K562 (cell line): ENCODE measurements around the gene ICOSLG. TPM values are rescaled to one million over a fixed set of nuclear protein-coding genes. Genes with fewer than 3 reads are reported as not detected.
"Not testable (repeated sequence)": the region's sequence is repeated elsewhere in the genome, so short reads cannot be mapped to it uniquely, and the experiment has no call there.

Source experiments
- ATAC-seq: fragments of 200-7000 bp; cut with Tn5 transposase; 3 replicates; pipeline ENCODE4 v1.9.1; 2020; ENCODE audit warnings: moderate library complexity
- BruUV-seq: library from RNA; stranded (reverse); fragments of 400-500 nt; replicated peaks from 2 replicates; lab custom pipeline; 2021; lab: Mats Ljungman, UMichigan
- CTCF ChIA-PET: fragments of 300-600 bp; formaldehyde crosslinking; extraction: SDS; loops from one replicate; lab custom pipeline; 2021; ENCODE audit warnings: low intra/inter-chr PET ratio; lab: Yijun Ruan, JAX
- POLR2A ChIA-PET: fragments of 300-600, 350-650 bp; sonication (Branson Sonifier 250); formaldehyde crosslinking; extraction: SDS; loops from one replicate; lab custom pipeline; 2021; ENCODE audit warnings: antibody characterized with exemption, inconsistent platforms; lab: Yijun Ruan, JAX
- DNase-seq, 4 experiments: peaks; one replicate each; pipeline versions ENCODE4 v3.0.0 to v3.0.0-alpha.2; 2011 to 2018; ENCODE audit warnings: low spot score in 3 of 4, mixed read lengths in 3 of 4; ENCODE audit errors: extremely low read depth in 1 of 4
- FAIRE-seq: peaks from 2 replicates; lab custom pipeline; 2011; peaks lifted over from hg19 to GRCh38; lab: Jason Lieb, UNC
- H2AFZ ChIP-seq: 2 replicates; pipeline ENCODE4 v1.6.0; 2011; ENCODE audit warnings: low read depth, low read length, control low read depth, inconsistent platforms
- H3K27ac ChIP-seq: fragments of 200-600 bp; 3 replicates; pipeline ENCODE4 v1.8.0; 2011; ENCODE audit warnings: low read depth, mild to moderate bottlenecking, control low read depth, inconsistent platforms, low read length, moderate library complexity, mixed read lengths; ENCODE audit errors: extremely low read depth
- H3K27me3 ChIP-seq, 2 experiments: fragments of 300-600 bp in 1 of 2; 2 replicates in 1 of 2; 3 replicates in 1 of 2; pipeline versions ENCODE4 v1.6.0 to v1.8.0; 2011; ENCODE audit warnings: inconsistent platforms in 2 of 2, low read length in 2 of 2, mild to moderate bottlenecking in 1 of 2, mixed read lengths in 1 of 2, moderate library complexity in 1 of 2; ENCODE audit not compliant: control insufficient read depth in 2 of 2, insufficient read depth in 2 of 2
- H3K36me3 ChIP-seq: fragments of 300-600 bp; 3 replicates; pipeline ENCODE4 v1.8.0; 2011; ENCODE audit warnings: mild to moderate bottlenecking, low read length, inconsistent platforms; ENCODE audit not compliant: control insufficient read depth, insufficient read depth
- H3K4me1 ChIP-seq, 2 experiments: fragments of 200-600 bp in 1 of 2; replicated peaks in 1 of 2; 2 replicates in 1 of 2; 3 replicates in 1 of 2; pipeline versions ENCODE4 v1.5.1 to v1.8.0; 2011; ENCODE audit warnings: inconsistent platforms in 2 of 2, low read length in 2 of 2, mild to moderate bottlenecking in 1 of 2, mixed read lengths in 1 of 2, moderate library complexity in 1 of 2; ENCODE audit not compliant: control insufficient read depth in 2 of 2, insufficient read depth in 2 of 2
- H3K4me2 ChIP-seq: 2 replicates; pipeline ENCODE4 v1.6.1; 2011; ENCODE audit warnings: low read length, control low read depth, inconsistent platforms, mixed read lengths; ENCODE audit not compliant: insufficient read depth
- H3K4me3 ChIP-seq: fragments of 200-600 bp; sonication (generic), shearing (Covaris generic); 2 replicates; pipeline ENCODE4 v1.5.1; 2016; ENCODE audit warnings: control low read depth, inconsistent platforms
- H3K79me2 ChIP-seq: fragments of 200-600 bp; 3 replicates; pipeline ENCODE4 v1.8.0; 2011; ENCODE audit warnings: low read length, inconsistent platforms; ENCODE audit not compliant: control insufficient read depth, insufficient read depth
- H3K9ac ChIP-seq, 2 experiments: 2 replicates each; pipeline versions ENCODE4 v1.6.0 to v1.6.1; 2011; ENCODE audit warnings: low read depth in 2 of 2, low read length in 2 of 2, control low read depth in 1 of 2, inconsistent platforms in 1 of 2, mild to moderate bottlenecking in 1 of 2, mixed read lengths in 1 of 2; ENCODE audit not compliant: insufficient read depth in 1 of 2
- H3K9me1 ChIP-seq: one replicate; pipeline ENCODE4 v1.6.0; 2011; ENCODE audit warnings: inconsistent platforms, mild to moderate bottlenecking, low read length, moderate library complexity; ENCODE audit not compliant: control insufficient read depth, insufficient read depth
- H3K9me3 ChIP-seq: replicated peaks from 2 replicates; pipeline ENCODE4 v1.5.1; 2011; ENCODE audit warnings: low read depth, low read length, inconsistent platforms; ENCODE audit not compliant: control insufficient read depth, insufficient read depth
- H4K20me1 ChIP-seq: replicated peaks from 2 replicates; pipeline ENCODE4 v1.6.1; 2011; ENCODE audit warnings: low read length, inconsistent platforms, mixed read lengths; ENCODE audit not compliant: control insufficient read depth, insufficient read depth
- NUFIP1 ChIP-seq: fragments of 450-650 bp; IDR thresholded peaks from 2 replicates; pipeline ENCODE4 v1.6.1; 2018; ENCODE audit not compliant: partially characterized antibody
- POLR2H ChIP-seq: IDR thresholded peaks from 2 replicates; pipeline ENCODE4 v1.6.1; 2016; ENCODE audit warnings: missing genetic modification characterization, low read depth, mild to moderate bottlenecking, control low read depth, missing compliant biosample characterization, moderate library complexity
- PTRF ChIP-seq: fragments of 450-650 bp; IDR thresholded peaks from 2 replicates; pipeline ENCODE4 v1.6.1; 2016; ENCODE audit warnings: mild to moderate bottlenecking, missing genetic modification characterization, missing compliant biosample characterization
- PTTG1 ChIP-seq: fragments of 450-650 bp; IDR thresholded peaks from 2 replicates; pipeline ENCODE4 v1.6.1; 2016; ENCODE audit warnings: low read depth, mild to moderate bottlenecking, missing genetic modification characterization, missing compliant biosample characterization
- YY1 ChIP-seq, 3 experiments: IDR thresholded peaks; 2 replicates each; pipeline ENCODE4 v1.6.1; 2011; ENCODE audit warnings: low read length in 2 of 3, mild to moderate bottlenecking in 2 of 3, moderate library complexity in 2 of 3, borderline replicate concordance in 1 of 3, control low read depth in 1 of 3, low read depth in 1 of 3; ENCODE audit not compliant: insufficient read depth in 3 of 3, insufficient replicate concordance in 2 of 3, control insufficient read depth in 1 of 3, insufficient read length in 1 of 3; ENCODE audit errors: extremely low read depth in 1 of 3
- ZNF175 ChIP-seq: fragments of 200-800 bp; sonication (Bioruptor generic); IDR thresholded peaks from 2 replicates; pipeline ENCODE4 v1.6.1; 2016; ENCODE audit warnings: low read depth, mild to moderate bottlenecking, missing genetic modification characterization, missing compliant biosample characterization
- ZNF311 ChIP-seq: fragments of 250-450 bp; sonication (Bioruptor Pico); IDR thresholded peaks from 2 replicates; pipeline ENCODE4 v1.4.0; 2020; ENCODE audit warnings: mild to moderate bottlenecking, moderate library complexity
- ZNF589 ChIP-seq: fragments of 200-800 bp; sonication (Bioruptor generic); IDR thresholded peaks from 2 replicates; pipeline ENCODE4 v1.6.1; 2016; ENCODE audit warnings: low read depth, missing genetic modification characterization, missing compliant biosample characterization
- WGBS: fragments of 100-300 bp; shearing (Covaris generic); methylation state at CpG from one replicate; pipeline ENCODE4 v1.1.6; 2016; ENCODE audit warnings: low coverage, mixed read lengths; ENCODE audit not compliant: insufficient coverage; ENCODE audit errors: missing lambda C conversion rate; 5-methylcytosine and 5-hydroxymethylcytosine counted together
- in situ Hi-C: fragments of 300-500 bp; cut with MboI; formaldehyde crosslinking; loops from 4 replicates; pipeline ENCODE4 v1.15.0; 2018; ENCODE audit warnings: inconsistent platforms, mixed read lengths
- intact Hi-C: fragments of 100-400 bp; cut with micrococcal nuclease; formaldehyde crosslinking; loops from 2 replicates; pipeline ENCODE4 v1.14.2; 2022
- polyA plus RNA-seq, 8 experiments: library from polyadenylated mRNA; depleted of rRNA in 4 of 8; stranded (reverse) in 5 of 8; unstranded in 3 of 8; fragments of >200 nt; fragmentation: Nextera tagmentation in 2 of 8; fragmentation: Illumina TruSeq in 1 of 8; extraction: Ambion mirVana in 2 of 8; extraction: Trizol in 1 of 8; gene quantifications; 2 replicates each; pipeline versions ENCODE4 v1.2.1 to v1.2.3, GENCODE V29; 2011 to 2014; ENCODE audit warnings: inconsistent platforms in 1 of 8, missing spikeins in 1 of 8
- total RNA-seq, 7 experiments: library from RNA; depleted of rRNA in 6 of 7; stranded (reverse); fragments of >200 nt in 6 of 7; fragmentation: Illumina TruSeq in 2 of 7; extraction: Trizol in 2 of 7; gene quantifications; 2 replicates each; pipeline versions ENCODE4 v1.2.1 to v1.2.3, GENCODE V29; 2011 to 2021; ENCODE audit warnings: low replicate concordance in 1 of 7
- TF ChIP-seq, protein P1 (sequence below): fragments of 450-650 bp; IDR thresholded peaks from 2 replicates; pipeline ENCODE4 v1.6.1; 2016

ICOSLG gene
- total and polyA plus RNA-seq, 9 of the 15 experiments (the other 6 are each of a cell fraction or from before 2014, with no cell fraction given): 0.01 to 1.4 (median 0.15) TPM

DNA sequence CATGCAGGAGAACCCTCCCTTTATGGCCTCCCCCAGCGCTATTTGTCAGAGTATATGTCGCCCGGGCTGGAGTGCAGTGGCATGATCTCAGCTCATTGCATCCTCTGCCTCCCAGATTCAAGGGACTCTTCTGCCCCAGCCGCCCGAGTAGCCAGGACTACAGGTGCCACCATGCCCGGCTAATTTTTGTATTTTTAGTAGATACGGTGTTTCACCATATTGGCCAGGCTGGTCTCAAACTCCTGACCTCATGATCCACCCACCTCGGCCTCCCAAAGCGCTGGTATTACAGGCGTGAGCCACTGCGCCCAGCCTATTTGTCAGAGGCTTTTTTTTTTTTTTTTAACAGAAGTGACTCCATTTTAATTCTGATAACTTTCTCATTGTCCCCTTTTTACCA, 40.7 kb downstream of the ICOSLG start:
- H3K4me1 ChIP-seq, H3K9me3 ChIP-seq, ATAC-seq, FAIRE-seq, POLR2A ChIA-PET, H3K27ac ChIP-seq, CTCF ChIA-PET, H3K79me2 ChIP-seq, H3K4me2 ChIP-seq, in situ Hi-C loops, H3K27me3 ChIP-seq, H3K9me1 ChIP-seq, H3K9ac ChIP-seq, H3K4me3 ChIP-seq, H3K36me3 ChIP-seq, intact Hi-C loops, BruUV-seq, H4K20me1 ChIP-seq, H2AFZ ChIP-seq: not testable (repeated sequence)
- TF ChIP-seq PTTG1 (tag) (0 out of 2 replicates have a peak, but pooled peaks have one; percentile 60), ZNF589 (CRISPR knock-in tag) (0 out of 2 replicates have a peak, but pooled peaks have one; percentile 33), ZNF175 (CRISPR knock-in tag) (0 out of 2 replicates have a peak, but pooled peaks have one; percentile 46), PTRF (tag) (peak; percentile 46; the same call in 1 of the 2 replicates)
- DNase-seq: peak in 1 of 4 experiments; percentile 1
- 44% methylated on average over 7 of the region's 11 CpGs for WGBS

DNA sequence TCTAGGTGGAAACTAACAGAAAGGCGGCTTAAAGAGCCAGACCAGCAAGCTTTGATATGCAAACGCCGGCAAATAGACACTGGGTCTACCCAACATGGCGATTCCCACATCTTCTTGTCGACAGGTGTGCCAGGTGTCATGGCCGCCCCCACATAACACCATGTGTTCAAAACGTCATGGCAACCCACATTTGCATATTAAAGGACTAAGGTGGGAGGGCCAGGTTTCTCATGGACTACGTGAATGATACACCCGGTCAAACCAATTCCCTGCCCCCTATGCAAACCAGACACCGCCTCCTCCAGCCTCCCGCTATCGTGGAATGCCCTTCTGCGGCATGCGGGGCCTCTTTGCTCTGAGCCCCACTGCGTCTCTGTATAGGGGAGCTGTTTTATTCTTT, 41.3 kb downstream of the ICOSLG start:
- H2AFZ ChIP-seq: no peak overlapping the region
- H3K4me3 ChIP-seq: no peak overlapping the region
- intact Hi-C loops (no loop called here), in situ Hi-C loops (no loop called here)
- no peak overlapping the region for H3K4me2 ChIP-seq
- WGBS: 43% methylated on average over 13 of the region's 15 CpGs
- H3K27ac ChIP-seq: no peak overlapping the region
- no peaks in the 10 kb centered on the region for H3K4me1 ChIP-seq
- ATAC-seq (no peak), FAIRE-seq (no peak), DNase-seq (peak in 3 of 4 experiments; percentile 3 to 8 (median 5))
- no TSS peak for BruUV-seq
- no peaks in the 10 kb centered on the region for H3K36me3 ChIP-seq
- H3K9me1 ChIP-seq: no peaks in the 10 kb centered on the region
- no peaks in the 10 kb centered on the region for H3K9me3 ChIP-seq
- TF ChIP-seq, protein P1, sequence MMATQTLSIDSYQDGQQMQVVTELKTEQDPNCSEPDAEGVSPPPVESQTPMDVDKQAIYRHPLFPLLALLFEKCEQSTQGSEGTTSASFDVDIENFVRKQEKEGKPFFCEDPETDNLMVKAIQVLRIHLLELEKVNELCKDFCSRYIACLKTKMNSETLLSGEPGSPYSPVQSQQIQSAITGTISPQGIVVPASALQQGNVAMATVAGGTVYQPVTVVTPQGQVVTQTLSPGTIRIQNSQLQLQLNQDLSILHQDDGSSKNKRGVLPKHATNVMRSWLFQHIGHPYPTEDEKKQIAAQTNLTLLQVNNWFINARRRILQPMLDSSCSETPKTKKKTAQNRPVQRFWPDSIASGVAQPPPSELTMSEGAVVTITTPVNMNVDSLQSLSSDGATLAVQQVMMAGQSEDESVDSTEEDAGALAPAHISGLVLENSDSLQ: no peak
- no peak for TF ChIP-seq ZNF311 (CRISPR knock-in tag)
- TF ChIP-seq POLR2H (tag): no peak
- TF ChIP-seq NUFIP1: no peak
- TF ChIP-seq YY1 (IDR thresholded peaks at IDR 0.05; ENCODE audit: borderline replicate concordance in 1 of 3, control insufficient read depth in 1 of 3, extremely low read depth in 1 of 3, insufficient read depth in 3 of 3, insufficient read length in 1 of 3, insufficient replicate concordance in 2 of 3, low read depth in 1 of 3, low read length in 2 of 3): peak in 1 of 3 experiments; percentile 16
- H3K27me3 ChIP-seq: no peaks in the 10 kb centered on the region
- POLR2A ChIA-PET: no interaction called here
- CTCF ChIA-PET: no interaction called here
- H4K20me1 ChIP-seq: no peaks in the 10 kb centered on the region
- H3K9ac ChIP-seq: no peak overlapping the region
- no peaks in the 10 kb centered on the region for H3K79me2 ChIP-seq
